Iris pigment epithelial cell (primary cell): ENCODE results near the gene VPS13C.

Source experiments
- DNase-seq: peaks from one replicate; pipeline ENCODE4 v3.0.0-alpha.2; 2011; ENCODE audit warnings: low read depth

Gene VPS13C

GRCh38 chr15:61938249-61938648, 122.0 kb downstream of the VPS13C start:
- DNase-seq: no peak

GRCh38 chr15:61936528-61937195, 123.6 kb downstream of the VPS13C start:
- DNase-seq: no peak

- no peak for DNase-seq
Measured at GRCh38 chr15:61935493-61935892, 124.8 kb downstream of the VPS13C start.

- DNase-seq: no peak
Measured at GRCh38 chr15:61929452-61929851, 130.8 kb downstream of the VPS13C start.

GRCh38 chr15:61923173-61923572, 137.1 kb downstream of the VPS13C start:
- no peak for DNase-seq

GRCh38 chr15:61921093-61921492, 139.2 kb downstream of the VPS13C start:
- DNase-seq: peak; percentile 18

GRCh38 chr15:61917457-61917856, 142.8 kb downstream of the VPS13C start:
- no peak for DNase-seq

- peak; percentile 10 for DNase-seq
Measured at GRCh38 chr15:61916104-61916503, 144.1 kb downstream of the VPS13C start.

- DNase-seq: no peak
Measured at GRCh38 chr15:61915640-61916039, 144.6 kb downstream of the VPS13C start.

GRCh38 chr15:61910839-61911369, 149.3 kb downstream of the VPS13C start:
- DNase-seq: peak; percentile 36

- DNase-seq: no peak
Measured at GRCh38 chr15:61908241-61908640, 152.0 kb downstream of the VPS13C start.

- peak; percentile 28 for DNase-seq
Measured at GRCh38 chr15:61907753-61908086, 152.5 kb downstream of the VPS13C start.

GRCh38 chr15:61906961-61907752, 153.1 kb downstream of the VPS13C start:
- DNase-seq: no peak

GRCh38 chr15:61893146-61893545, 167.1 kb downstream of the VPS13C start:
- no peak for DNase-seq

- DNase-seq: no peak
Measured at GRCh38 chr15:61892140-61892539, 168.1 kb downstream of the VPS13C start.

- DNase-seq: peak; percentile 7
Measured at GRCh38 chr15:61890106-61890505, 170.1 kb downstream of the VPS13C start.

GRCh38 chr15:61889706-61890105, 170.5 kb downstream of the VPS13C start:
- no peak for DNase-seq

- no peak for DNase-seq
Measured at GRCh38 chr15:61888074-61888780, 172.0 kb downstream of the VPS13C start.

- DNase-seq: no peak
Measured at GRCh38 chr15:61880084-61880483, 180.2 kb downstream of the VPS13C start.

GRCh38 chr15:61879219-61879618, 181.0 kb downstream of the VPS13C start:
- peak; percentile 3 for DNase-seq

GRCh38 chr15:61871926-61872522, 188.2 kb downstream of the VPS13C start:
- DNase-seq: peak; percentile 32

GRCh38 chr15:61869656-61870055, 190.6 kb downstream of the VPS13C start:
- DNase-seq: no peak
